Measurements from ENCODE around the gene ARL4A.

DNA sequence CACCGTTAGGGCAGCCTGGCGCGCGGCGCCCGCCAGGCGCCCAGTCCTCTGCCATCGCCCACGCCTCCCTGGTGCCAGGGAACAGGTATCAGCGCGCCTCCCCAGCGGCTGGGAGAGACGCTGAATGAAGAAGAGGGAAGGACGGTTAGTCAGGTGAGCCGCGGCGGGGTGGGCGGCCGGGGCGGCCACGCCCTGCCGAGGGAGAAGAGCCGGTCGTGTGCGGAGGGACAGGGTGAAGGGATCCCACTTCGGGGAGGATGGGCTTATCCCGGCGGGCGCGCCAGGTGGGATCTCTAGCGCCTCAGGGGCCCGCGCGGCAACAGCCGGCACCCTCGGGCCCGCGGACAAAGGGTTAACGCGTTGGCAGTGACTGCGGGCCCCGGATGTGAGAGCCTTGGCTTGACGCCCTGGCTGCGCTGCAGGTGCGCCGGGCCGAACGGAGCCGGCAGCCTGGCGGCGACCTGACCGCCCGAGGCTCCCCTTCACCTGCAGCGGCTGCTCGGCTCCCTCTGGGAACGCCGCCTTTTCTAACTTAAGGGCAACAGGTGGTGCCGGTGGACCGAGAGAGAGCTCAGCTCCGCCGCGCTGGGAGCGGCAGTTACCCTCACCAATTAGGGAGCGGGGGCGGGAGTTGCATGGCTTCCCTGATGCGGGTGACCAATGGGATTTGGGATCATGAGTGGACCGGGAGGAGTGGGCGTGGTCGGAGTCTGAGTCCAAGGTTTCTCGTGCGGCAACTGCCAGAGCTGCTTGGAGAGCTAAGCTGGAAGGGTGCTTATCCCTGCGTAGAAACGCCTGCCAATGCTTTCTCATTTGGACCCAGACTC is at the start of gene ARL4A:
- TF ChIP-seq CTCF (IDR thresholded peaks at IDR 0.05; ENCODE audit: low read length) = no peak
- TF ChIP-seq EZH2 (IDR thresholded peaks at IDR 0.05; ENCODE audit: borderline replicate concordance, low read length) = no peak
